K562 (cell line): ENCODE measurements around the gene UVRAG. TPM values are rescaled to one million over a fixed set of nuclear protein-coding genes. Genes with fewer than 3 reads are reported as not detected.

ENCODE experiments used
- ADNP ChIP-seq: fragments of 200-800 bp; sonication (Bioruptor generic); IDR thresholded peaks from 2 replicates; pipeline ENCODE4 v1.6.1; 2016; ENCODE audit warnings: missing genetic modification characterization, missing compliant biosample characterization
- CBX3 ChIP-seq, 2 experiments: IDR thresholded peaks; 1 replicate in 1 of 2; 2 replicates in 1 of 2; pipeline ENCODE4 v1.6.1; 2012; ENCODE audit warnings: inconsistent platforms in 2 of 2, low read length in 2 of 2, borderline replicate concordance in 1 of 2, control low read depth in 1 of 2
- CHD4 ChIP-seq: fragments of 200-600 bp; sonication (generic); IDR thresholded peaks from 3 replicates; pipeline ENCODE4 v1.6.1; 2012; ENCODE audit warnings: low read depth, mild to moderate bottlenecking, mixed read lengths, low read length, inconsistent platforms; ENCODE audit not compliant: insufficient read depth, insufficient replicate concordance, poor library complexity, severe bottlenecking
- E2F3 ChIP-seq: fragments of 250-450 bp; sonication (Bioruptor Pico); IDR thresholded peaks from 2 replicates; pipeline ENCODE4 v1.4.0; 2020; ENCODE audit warnings: mild to moderate bottlenecking
- KDM1A ChIP-seq, 2 experiments: fragments of 450-650 bp; IDR thresholded peaks; 2 replicates each; pipeline ENCODE4 v1.6.1; 2016; ENCODE audit warnings: mild to moderate bottlenecking in 2 of 2
- MYBL2 ChIP-seq, 2 experiments: fragments of 450-650 bp in 1 of 2; sonication (generic) in 1 of 2; formaldehyde crosslinking in 1 of 2; IDR thresholded peaks; 2 replicates each; pipeline versions ENCODE4 v1.6.1 to v1.8.1; 2017 to 2022; ENCODE audit warnings: borderline replicate concordance in 1 of 2, inconsistent platforms in 1 of 2, low read depth in 1 of 2, mild to moderate bottlenecking in 1 of 2, missing genetic modification reagents in 1 of 2, moderate library complexity in 1 of 2
- NR4A1 ChIP-seq, 2 experiments: fragments of 250-450 bp in 1 of 2; fragments of 450-650 bp in 1 of 2; sonication (Bioruptor Pico) in 1 of 2; IDR thresholded peaks; 2 replicates each; pipeline versions ENCODE4 v1.4.0 to v1.6.1; 2016 to 2020; ENCODE audit warnings: mild to moderate bottlenecking in 2 of 2, missing compliant biosample characterization in 1 of 2, missing genetic modification characterization in 1 of 2, moderate library complexity in 1 of 2
- RAD21 ChIP-seq, 2 experiments: fragments of 250-450 bp in 1 of 2; fragments of 450-650 bp in 1 of 2; sonication (Bioruptor Pico) in 1 of 2; formaldehyde crosslinking in 1 of 2; IDR thresholded peaks in 1 of 2; conservative IDR thresholded peaks in 1 of 2; 2 replicates each; pipeline versions ENCODE4 v1.4.0 to v1.8.0; 2020 to 2022; ENCODE audit warnings: mild to moderate bottlenecking in 2 of 2, moderate library complexity in 1 of 2
- SFPQ ChIP-seq: fragments of 200-400 bp; formaldehyde crosslinking; IDR thresholded peaks from 2 replicates; pipeline ENCODE4 v1.6.1; 2017; ENCODE audit warnings: mild to moderate bottlenecking, low read depth, low read length, moderate library complexity
- SIRT6 ChIP-seq: IDR thresholded peaks from one replicate; pipeline ENCODE4 v1.6.1; 2012; ENCODE audit warnings: low read depth, mild to moderate bottlenecking, control low read depth, inconsistent platforms, low read length, moderate library complexity
- TCF7 ChIP-seq: sonication (generic); IDR thresholded peaks from 2 replicates; pipeline ENCODE4 v1.6.1; 2016; ENCODE audit warnings: antibody characterized with exemption, borderline replicate concordance
- XRCC5 ChIP-seq: fragments of 200-400 bp; formaldehyde crosslinking; IDR thresholded peaks from 2 replicates; pipeline ENCODE4 v1.6.1; 2017; ENCODE audit warnings: low read depth, mild to moderate bottlenecking, low read length
- ZBTB43 ChIP-seq: sonication (generic); formaldehyde crosslinking; IDR thresholded peaks from 2 replicates; pipeline ENCODE4 v1.8.0; 2023; ENCODE audit warnings: mild to moderate bottlenecking, missing genetic modification reagents
- ZC3H11A ChIP-seq: IDR thresholded peaks from 2 replicates; pipeline ENCODE4 v1.6.1; 2012; ENCODE audit warnings: low read depth, low read length, improper control_type of control experiment
- polyA plus RNA-seq, 8 experiments: library from polyadenylated mRNA; depleted of rRNA in 4 of 8; stranded (reverse) in 5 of 8; unstranded in 3 of 8; fragments of >200 nt; fragmentation: Nextera tagmentation in 2 of 8; fragmentation: Illumina TruSeq in 1 of 8; extraction: Ambion mirVana in 2 of 8; extraction: Trizol in 1 of 8; gene quantifications; 2 replicates each; pipeline versions ENCODE4 v1.2.1 to v1.2.3, GENCODE V29; 2011 to 2014; ENCODE audit warnings: inconsistent platforms in 1 of 8, missing spikeins in 1 of 8
- total RNA-seq, 7 experiments: library from RNA; depleted of rRNA in 6 of 7; stranded (reverse); fragments of >200 nt in 6 of 7; fragmentation: Illumina TruSeq in 2 of 7; extraction: Trizol in 2 of 7; gene quantifications; 2 replicates each; pipeline versions ENCODE4 v1.2.1 to v1.2.3, GENCODE V29; 2011 to 2021; ENCODE audit warnings: low replicate concordance in 1 of 7

UVRAG gene
- total and polyA plus RNA-seq, 9 of the 15 experiments (the other 6 are each of a cell fraction or from before 2014, with no cell fraction given), result 3.1 to 17.8 (median 12.4) TPM

GRCh38 chr11:75767793-75768111 lies 47.3 kb upstream of the UVRAG start (continued):
- no peak for TF ChIP-seq SFPQ
- peak; percentile 18; the same call in 1 of the 2 replicates for TF ChIP-seq MYBL2 (IDR thresholded peaks at IDR 0.05; ENCODE audit: low read depth)
- TF ChIP-seq MYBL2 (CRISPR knock-in tag; IDR thresholded peaks at IDR 0.05; ENCODE audit: borderline replicate concordance), result no peak
- TF ChIP-seq TCF7, result no peak
- TF ChIP-seq XRCC5, result 0 out of 2 replicates have a peak, but pooled peaks have one; percentile 2
- peak in 1 of 2 experiments; percentile 49; a peak in 1 of 3 replicates for TF ChIP-seq CBX3 (IDR thresholded peaks at IDR 0.05; ENCODE audit: borderline replicate concordance in 1 of 2, low read length in 2 of 2)
- TF ChIP-seq CHD4, result peak; percentile 94
- peak; percentile 96 for TF ChIP-seq ADNP (tag)
- TF ChIP-seq E2F3, result no peak
- 0 out of 2 replicates have a peak, but pooled peaks have one; percentile 6 for TF ChIP-seq ZBTB43 (CRISPR knock-in tag)
- peak in 1 of 2 experiments; percentile 32; a peak in 2 of 4 replicates for TF ChIP-seq RAD21 (CRISPR knock-in tag; conservative IDR thresholded peaks at IDR 0.05 in 1 of 2, IDR thresholded peaks at IDR 0.05 in 1 of 2)
- no peak for TF ChIP-seq SIRT6
- no peak for TF ChIP-seq NR4A1 (CRISPR knock-in tag; IDR thresholded peaks at IDR 0.05)
- TF ChIP-seq NR4A1 (tag; IDR thresholded peaks at IDR 0.05), result no peak
- no peak for TF ChIP-seq ZC3H11A
- peak; percentile 83 to 93 for TF ChIP-seq KDM1A (IDR thresholded peaks at IDR 0.05)
- TF ChIP-seq, all 486 proteins: peak for 17
